ENCODE measurements around the gene MMP2.
A peak's percentile ranks its signal among the peaks of the same experiment; 100 is the strongest.

MMP2 gene

DNA sequence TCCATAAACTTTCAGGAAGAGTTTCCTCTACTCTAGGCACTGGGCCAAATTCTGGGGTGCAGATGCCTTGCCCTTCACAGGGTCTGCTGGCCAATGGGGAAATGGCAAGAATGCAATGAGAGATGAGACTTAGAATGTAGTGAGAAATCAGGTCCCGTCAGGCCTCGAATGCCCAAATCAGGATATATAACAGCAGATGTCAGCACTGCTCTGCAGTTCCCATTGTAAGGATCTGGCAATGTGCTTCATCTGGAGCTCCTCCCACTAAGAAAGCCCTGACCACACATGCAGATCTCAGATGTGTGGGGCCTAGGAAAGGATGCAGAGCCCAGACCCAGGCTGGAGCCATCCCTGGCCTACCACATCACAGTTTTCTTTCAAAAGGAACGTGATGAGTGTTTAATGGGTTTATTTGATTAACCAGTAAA, 16.0 kb downstream of the MMP2 start:
- DNase-seq (ENCODE audit: low read depth) = peak; percentile 78

DNA sequence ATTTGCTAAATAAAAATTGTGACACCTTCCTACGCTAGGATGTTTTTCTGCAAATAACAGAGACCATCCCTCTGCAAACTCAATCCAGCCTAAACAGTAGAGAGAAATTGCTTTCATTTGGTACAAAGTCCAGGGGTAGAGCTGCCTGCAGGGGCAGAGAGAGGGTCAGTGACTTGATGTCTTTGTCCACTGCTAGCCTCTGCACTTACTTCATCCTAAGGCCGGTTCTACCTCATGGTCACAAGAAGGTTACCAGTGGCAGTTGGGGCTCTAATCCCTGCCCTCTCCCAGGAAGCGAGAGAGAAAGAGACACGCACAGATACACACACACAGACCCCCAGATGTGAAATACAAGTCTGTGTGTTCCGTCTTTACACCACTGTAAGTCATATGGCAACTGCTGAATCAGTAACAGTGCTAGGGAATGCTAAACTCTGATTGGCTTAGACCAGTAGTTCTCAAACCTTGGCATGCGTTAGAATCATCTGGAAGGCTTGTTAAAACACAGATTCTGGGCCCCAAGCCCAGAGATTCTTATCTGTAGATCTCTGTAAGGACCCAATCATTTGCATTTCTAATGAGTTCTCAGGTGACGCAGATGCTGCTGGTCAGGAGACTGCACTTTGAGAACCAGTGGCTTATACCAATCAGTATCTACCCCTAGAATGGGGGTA, 16.8 kb downstream of the MMP2 start:
- peak; percentile 87 for DNase-seq (ENCODE audit: low read depth)

DNA sequence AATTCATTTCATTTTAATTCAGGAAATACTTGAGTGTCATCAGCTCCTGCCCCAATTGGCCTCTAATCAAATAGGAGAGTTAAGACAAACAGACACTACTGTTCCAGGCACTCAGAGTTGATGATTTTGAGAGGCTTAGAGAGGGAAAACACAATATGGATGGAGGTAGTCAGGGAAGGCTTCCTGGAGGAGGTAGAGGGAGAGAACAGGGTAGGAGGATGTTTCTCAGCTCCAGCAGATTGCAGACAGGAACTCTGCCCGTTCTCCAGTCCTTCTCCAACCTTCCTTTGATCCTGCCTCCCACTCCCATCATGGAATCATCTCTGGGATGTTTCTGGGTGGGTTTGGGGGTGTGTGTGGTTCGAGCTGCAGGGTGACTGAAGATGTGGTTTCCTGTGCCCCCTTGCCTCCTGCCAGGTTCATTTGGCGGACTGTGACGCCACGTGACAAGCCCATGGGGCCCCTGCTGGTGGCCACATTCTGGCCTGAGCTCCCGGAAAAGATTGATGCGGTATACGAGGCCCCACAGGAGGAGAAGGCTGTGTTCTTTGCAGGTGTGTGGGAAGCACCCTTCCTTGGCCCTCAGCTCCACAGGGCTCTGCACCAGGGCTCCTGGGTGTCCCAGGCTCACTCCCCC, 17.6 kb downstream of the MMP2 start:
- DNase-seq (ENCODE audit: low read depth) = no peak

DNA sequence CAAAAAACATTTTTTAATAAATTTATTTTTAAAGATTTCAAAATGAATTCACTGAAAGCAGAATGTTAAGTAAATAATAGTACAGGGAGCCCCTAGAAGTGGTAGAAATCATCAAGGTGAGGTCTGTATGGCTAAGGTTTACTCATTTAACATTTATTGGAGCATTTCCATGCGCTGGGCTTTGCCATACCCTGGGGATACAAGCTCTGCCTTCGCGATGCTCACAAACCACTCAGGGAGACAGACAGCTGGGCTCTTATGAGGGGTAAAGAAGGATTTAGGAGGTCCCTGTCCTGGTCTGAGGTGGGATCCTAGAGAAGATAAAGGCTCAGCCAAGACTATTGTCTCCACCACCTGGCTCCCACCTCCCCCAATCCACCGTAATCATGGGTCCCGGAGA, 18.6 kb downstream of the MMP2 start:
- no peak for DNase-seq (ENCODE audit: low read depth)

DNA sequence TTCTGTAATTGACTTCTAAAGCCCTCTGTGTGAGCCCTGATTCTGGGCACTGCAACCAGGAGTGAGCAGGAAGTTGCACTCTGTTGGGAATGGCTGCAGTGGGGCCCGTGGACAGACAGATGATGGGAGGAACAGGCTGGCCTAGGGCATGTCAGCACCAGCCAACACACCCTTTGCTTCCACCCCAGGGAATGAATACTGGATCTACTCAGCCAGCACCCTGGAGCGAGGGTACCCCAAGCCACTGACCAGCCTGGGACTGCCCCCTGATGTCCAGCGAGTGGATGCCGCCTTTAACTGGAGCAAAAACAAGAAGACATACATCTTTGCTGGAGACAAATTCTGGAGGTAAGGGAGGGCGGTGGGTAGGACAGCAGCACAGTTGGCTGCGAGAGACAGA, 19.1 kb downstream of the MMP2 start:
- no peak for DNase-seq (ENCODE audit: low read depth)

DNA sequence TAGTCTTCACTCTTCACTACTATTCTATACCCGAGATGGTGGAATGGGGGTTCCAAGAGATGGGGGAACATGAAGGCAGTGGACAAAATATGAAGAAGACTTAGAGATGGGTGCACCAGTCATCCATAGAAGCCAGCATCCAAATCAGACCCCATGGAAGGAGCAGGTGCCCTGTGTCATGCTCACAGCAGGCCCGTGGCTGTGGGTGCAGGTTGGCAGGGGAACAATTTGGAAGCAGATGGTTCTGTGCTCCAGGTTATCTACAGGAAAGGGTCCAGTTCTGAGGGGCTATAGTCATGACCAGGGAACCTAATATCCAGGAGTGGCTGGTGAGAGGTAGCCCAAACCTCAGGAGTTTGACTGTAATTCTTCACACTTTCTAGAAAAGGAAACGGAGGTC, 20.3 kb downstream of the MMP2 start:
- DNase-seq (ENCODE audit: low read depth) = no peak

DNA sequence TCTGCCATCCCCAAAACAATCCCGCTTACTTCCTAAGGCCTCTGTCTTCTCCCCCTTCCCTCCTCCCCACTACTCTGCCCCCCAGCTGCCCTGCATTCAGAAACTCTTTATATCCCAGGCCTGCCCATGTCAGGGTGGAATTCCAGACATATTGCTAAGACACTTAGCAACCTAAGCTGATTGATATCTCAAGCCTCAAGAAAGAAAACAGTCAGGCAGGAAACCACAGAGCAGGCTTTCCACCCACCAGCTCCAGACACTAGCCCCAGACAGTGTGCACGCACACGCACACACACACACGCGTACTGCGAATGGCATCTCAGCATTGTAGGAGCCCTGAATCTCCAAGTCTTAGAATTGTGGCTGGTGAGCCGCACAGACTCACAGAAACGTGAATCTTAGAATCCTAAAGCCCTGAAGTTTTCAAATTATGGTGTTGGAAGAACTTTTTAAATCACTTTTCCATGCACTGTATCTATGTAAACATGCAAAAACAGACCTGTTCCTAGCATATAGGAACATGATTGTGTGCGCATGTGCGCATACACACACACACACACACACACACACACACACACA, 21.0 kb downstream of the MMP2 start:
- peak; percentile 99 for DNase-seq (ENCODE audit: low read depth)

DNA sequence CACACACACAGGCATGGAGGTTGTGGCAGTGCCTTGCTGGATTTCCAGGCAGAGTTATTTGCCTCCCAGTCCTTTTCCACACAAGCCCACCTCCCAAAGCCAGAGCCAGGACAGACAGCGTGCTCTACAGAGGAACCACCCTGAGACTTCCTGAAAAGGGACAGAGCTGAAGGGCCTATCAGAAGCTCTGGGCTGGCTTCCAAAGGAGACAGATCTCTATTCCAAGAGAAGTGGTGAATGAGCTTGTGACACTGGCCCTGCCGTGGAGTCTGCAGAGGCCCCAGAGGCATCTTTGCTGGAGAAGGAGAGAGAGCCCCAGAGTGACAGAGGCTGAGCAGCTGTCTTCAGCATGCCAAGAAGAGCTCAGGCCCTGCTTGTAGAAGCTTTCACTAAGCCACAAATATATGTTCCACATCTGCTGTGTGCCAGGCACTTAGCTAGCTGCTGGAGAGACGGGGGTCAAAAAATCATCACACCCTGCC, 21.6 kb downstream of the MMP2 start:
- DNase-seq (ENCODE audit: low read depth) = no peak

DNA sequence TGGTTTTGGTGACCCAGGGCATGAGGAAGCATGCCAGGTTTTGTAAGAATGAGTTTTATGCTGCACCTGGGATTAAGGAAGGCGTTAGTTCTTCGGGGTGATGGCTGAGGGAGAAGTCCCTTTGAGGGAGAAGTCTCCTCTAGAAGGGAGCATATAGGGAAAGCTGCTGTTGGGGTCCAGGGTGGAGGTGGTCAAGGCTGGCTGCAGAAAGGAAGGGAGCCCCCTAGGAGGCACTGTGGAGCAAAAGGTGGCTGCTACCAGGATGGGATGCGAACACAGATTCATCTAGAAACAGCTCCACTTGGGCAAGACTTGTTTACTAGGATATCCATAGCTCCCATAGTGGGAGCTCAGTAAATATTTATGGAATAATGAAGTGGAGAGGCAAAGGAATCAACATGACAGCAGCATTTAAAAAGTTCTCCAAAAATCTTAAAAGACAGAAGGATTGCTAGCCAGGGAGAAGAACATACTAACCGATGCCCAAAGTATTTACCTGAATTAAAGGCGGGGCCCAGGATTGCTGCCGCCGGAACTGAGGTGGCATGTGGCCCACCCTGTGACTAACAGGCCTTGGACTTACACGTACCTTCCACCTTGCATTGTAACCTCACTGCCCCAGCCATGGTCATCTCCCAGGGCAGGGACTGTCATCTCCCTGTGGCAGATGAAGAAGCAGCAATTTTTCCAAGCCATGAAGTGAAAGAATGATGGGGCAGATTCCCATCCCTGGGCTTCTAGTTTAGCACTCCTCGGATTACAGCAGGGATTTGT, 22.7 kb downstream of the MMP2 start:
- no peak for DNase-seq (ENCODE audit: low read depth)

DNA sequence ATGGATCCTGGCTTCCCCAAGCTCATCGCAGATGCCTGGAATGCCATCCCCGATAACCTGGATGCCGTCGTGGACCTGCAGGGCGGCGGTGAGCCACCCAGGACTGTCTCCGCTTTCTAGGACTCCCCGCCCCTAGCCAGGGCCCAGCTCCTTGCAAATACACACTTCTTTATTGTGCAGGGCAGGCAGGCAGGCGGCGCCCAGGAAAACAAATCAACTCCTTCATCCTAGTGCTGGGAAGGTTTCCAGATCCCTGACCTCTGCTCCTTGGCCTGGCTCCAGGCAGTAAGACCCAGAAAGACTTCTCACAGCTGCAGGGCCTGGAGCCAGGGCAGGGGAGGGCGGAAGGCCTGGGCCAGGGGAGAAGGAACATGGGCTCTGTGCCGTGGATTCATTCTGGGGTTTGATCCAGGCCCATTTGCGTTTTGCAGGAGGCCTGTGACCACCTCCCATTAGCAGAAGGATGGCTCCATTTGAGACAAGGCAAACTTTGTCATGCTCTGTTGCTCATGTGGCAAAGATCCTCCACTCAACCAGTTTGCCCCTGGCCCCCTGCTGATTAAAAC, 23.9 kb downstream of the MMP2 start:
- DNase-seq (ENCODE audit: low read depth) = no peak

DNA sequence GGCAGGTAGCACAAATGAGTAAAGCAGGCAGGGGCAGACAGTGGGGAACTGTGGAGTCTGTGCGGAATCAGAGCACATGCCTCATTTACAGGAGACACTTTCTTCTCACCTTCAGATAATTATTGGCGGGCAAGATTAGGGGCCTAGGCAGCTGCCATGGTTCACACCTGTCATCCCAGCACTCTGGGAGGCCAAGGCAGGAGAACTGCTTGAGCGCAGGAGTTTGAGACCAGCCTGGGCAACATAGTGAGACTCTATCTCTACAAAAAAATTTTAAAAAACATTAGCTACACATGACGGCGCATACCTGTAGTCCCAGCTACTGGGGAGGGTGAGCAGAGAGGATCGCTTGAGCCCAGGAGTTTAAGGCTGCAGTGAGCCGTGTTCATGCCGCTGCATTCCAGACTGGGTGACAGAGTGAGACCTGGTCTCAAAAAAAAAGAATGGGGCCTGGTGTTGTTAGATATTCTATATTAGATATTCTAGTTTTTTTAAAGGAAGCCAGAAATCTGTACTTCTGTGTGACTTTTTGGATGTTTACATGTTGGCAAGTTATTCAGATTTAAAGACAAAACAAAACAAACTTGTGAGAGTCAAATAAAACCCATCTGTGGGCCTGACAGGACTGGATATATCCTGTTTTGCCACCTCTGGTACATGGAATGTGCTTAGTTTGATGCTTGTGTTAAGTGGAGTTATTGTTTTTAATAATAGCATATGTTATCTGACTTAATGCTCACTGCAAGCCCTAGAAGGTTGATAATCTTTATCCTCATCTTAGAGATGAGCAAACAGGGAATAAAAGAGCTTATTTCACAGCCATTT, 24.9 kb downstream of the MMP2 start:
- DNase-seq (ENCODE audit: low read depth) = no peak

DNA sequence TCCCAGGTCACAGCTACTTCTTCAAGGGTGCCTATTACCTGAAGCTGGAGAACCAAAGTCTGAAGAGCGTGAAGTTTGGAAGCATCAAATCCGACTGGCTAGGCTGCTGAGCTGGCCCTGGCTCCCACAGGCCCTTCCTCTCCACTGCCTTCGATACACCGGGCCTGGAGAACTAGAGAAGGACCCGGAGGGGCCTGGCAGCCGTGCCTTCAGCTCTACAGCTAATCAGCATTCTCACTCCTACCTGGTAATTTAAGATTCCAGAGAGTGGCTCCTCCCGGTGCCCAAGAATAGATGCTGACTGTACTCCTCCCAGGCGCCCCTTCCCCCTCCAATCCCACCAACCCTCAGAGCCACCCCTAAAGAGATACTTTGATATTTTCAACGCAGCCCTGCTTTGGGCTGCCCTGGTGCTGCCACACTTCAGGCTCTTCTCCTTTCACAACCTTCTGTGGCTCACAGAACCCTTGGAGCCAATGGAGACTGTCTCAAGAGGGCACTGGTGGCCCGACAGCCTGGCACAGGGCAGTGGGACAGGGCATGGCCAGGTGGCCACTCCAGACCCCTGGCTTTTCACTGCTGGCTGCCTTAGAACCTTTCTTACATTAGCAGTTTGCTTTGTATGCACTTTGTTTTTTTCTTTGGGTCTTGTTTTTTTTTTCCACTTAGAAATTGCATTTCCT, 26.5 kb downstream of the MMP2 start:
- no peak for DNase-seq (ENCODE audit: low read depth)

DNA sequence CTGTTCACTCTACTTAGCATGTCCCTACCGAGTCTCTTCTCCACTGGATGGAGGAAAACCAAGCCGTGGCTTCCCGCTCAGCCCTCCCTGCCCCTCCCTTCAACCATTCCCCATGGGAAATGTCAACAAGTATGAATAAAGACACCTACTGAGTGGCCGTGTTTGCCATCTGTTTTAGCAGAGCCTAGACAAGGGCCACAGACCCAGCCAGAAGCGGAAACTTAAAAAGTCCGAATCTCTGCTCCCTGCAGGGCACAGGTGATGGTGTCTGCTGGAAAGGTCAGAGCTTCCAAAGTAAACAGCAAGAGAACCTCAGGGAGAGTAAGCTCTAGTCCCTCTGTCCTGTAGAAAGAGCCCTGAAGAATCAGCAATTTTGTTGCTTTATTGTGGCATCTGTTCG, 27.1 kb downstream of the MMP2 start:
- no peak for DNase-seq (ENCODE audit: low read depth)

DNA sequence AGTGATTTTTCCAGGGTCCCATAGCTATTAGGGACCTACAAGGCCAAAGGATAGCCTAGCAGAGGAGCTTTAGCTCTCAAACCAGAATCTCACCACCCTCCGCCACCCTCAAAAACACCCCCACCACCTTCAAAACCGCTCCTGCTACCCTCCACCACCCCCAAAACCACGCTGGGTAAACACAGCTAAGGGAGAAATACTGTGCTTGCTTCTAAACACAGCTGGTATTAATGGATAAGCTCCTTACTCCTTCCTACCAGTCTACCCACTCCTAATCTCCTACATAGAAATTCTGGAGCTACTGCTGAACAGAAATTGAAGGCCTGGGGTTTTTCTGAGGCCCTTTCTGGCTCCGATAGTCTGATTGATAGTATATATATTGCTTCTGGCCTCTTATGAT, 27.7 kb downstream of the MMP2 start:
- no peak for DNase-seq (ENCODE audit: low read depth)

DNA sequence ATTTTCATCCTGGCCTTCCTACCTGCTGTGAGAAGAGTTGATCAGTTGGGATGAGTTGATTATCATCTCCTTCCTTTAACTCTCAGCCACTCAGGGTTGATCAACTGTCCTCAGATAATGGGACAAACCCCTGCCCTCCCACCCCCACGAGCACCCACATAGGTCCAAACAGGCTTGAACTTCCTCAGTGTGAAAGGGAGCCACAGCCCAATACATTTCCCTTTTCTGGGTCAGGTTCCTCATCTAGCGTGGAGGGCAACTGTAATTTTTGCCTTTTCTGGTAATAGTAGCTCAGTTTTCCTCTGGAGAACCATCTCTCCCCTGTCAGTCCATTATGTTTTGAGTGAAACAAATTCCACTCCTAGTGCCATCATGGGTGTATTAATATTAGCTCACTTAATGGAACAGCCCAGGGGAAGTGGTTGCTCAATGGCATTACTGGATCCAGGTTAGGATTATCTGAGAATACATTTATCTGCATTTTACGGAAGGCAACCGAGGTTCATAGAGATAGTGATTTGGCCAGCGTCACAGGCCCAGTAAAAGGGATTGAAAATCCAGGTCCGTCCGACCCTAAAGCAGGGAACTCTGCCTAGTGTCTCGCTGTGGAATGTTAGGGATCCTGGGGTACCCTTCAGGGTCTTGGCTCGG, 29.4 kb downstream of the MMP2 start:
- no peak for DNase-seq (ENCODE audit: low read depth)

DNA sequence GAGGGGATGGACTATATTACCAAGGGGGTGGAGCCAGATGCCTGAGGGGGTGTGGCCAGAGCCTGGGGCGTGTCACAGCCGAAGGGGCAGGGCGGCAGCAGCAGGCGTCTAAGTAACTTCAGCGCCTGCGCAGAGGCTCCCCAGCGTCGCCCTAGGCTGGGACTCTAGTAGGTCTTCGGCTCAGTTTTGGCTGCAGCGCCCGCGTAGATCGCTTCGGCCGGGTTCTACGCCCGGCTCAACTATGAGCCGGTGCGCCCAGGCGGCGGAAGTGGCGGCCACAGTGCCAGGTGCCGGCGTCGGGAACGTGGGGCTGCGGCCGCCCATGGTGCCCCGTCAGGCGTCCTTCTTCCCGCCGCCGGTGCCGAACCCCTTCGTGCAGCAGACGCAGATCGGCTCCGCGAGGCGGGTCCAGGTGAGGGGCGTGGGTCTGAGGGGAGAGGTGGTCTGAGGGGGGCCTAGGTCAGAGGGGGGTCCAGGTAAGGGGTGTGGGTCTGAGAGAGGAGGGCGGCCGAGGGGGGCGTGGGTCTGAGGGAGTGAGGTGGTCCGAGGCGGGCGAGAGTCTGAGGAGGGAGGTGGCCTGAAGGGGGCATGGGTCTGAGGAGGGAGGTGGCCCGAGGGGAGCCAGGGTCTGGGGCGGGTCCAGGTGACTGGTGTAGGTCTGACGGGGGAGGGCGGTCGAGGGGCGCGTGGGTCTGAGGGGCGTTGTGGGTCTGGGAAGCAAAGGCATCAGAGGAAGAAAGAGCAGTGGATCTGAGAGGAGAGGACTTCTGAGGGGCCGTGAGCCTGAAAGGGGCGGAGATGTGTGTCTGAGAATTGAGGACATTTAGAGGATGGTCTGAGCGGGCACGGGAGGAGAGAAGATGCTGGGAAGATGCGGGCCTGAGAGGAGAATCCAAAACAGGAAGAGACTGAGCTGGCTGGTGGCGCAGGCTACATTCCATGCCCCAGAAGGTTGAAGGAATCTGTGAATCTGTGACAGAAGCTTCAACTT, 30.2 kb downstream of the MMP2 start, which contains the start of gene LPCAT2:
Gene LPCAT2 (plus strand): TSS at position 132 of the 991 bp plus-strand sequence. CDS start 110 bp downstream, at position 242.
- no peak for DNase-seq (ENCODE audit: low read depth)

DNA sequence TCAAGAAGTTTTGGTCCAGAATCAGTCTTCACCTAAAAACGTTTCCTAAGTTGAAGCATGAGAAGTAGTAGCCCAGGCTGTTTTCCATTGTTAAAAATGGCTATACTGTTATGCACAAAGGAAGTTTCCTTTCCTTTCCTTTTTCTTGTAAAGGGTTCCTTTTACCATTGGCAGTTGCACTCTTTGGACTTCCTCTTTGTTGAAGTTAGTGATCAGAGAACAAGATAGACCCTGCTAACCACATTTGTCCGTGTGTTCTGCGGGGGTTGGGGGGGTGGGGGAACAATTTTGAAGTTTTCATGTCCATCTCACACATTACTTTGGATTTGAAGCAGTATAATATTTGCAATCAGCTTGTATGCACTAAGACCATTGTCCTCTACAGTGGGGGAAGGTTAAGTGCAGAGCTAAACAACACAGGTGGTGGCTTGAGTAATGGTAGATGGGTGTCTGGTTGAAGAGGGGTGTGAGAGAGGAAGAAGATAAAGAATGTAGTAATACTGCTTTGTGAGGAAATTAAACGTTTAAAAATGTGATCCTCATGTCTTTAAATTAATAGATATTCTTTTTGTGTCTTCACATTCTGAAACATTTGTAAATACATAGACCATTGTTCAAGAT, 31.3 kb downstream of the MMP2 start:
- no peak for DNase-seq (ENCODE audit: low read depth)

DNA sequence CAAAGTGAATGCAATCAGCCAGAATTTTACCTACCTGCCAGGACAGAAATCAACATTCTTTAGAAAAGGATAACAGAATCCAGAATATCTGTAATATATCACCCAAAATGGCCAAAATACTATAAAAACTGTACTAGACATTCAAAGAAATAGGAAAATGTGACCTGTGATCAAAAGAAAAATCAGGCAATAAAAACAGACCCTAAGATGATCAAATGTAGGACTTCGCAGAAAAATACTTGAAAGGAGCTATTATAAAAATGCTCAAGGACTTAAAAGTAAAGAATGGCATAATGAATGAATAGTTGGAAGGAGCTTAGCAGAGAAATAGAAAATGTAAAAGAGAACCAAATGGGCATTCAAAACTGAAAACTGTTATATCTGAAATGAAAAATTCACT, 33.9 kb downstream of the MMP2 start:
- no peak for DNase-seq (ENCODE audit: low read depth)

DNA sequence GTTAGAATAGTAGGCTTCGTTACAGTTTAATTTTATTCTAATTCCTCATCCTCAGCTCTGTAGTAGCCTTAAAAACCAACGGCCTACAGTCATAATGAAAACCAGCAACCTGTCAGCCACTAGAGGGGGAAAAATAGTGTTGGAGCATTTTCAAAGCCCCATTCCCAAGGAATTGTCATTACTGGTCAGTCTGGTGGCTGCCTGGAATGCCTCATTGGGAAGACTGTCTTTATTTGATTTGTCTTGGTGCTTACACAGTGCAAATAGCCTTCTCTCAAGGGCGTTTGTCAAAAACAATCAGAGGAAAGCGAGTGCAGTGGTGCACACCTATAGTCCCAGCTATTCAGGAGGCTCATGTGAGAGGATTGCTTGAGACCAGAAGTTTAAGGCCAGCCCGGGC, 34.6 kb downstream of the MMP2 start:
- DNase-seq (ENCODE audit: low read depth) = no peak

Measured in non-pigmented ciliary epithelial cell (primary cell).